NCI-H1436 treated with DMSO at 0.1 percent for 48 hours (cell line): ENCODE data around the gene SDK2.

Experiments used
- DNase-seq: peaks from one replicate; lab custom pipeline; 2025; lab: John Stamatoyannopoulos, UW

SDK2 gene

GRCh38 chr17:73452009-73452408, 192.2 kb downstream of the SDK2 start:
- DNase-seq, result no peak

GRCh38 chr17:73447319-73447718, 196.9 kb downstream of the SDK2 start:
- no peak for DNase-seq

GRCh38 chr17:73446617-73447016, 197.6 kb downstream of the SDK2 start:
- no peak for DNase-seq

- no peak for DNase-seq
Measured at GRCh38 chr17:73445466-73445865, 198.8 kb downstream of the SDK2 start.

- no peak for DNase-seq
Measured at GRCh38 chr17:73444021-73444420, 200.2 kb downstream of the SDK2 start.

GRCh38 chr17:73439597-73439996, 204.6 kb downstream of the SDK2 start:
- no peak for DNase-seq

GRCh38 chr17:73437826-73438225, 206.4 kb downstream of the SDK2 start:
- no peak for DNase-seq

GRCh38 chr17:73436954-73437353, 207.3 kb downstream of the SDK2 start:
- DNase-seq, result no peak

GRCh38 chr17:73435412-73435811, 208.8 kb downstream of the SDK2 start:
- DNase-seq, result no peak

- no peak for DNase-seq
Measured at GRCh38 chr17:73434154-73434553, 210.1 kb downstream of the SDK2 start.

- DNase-seq, result no peak
Measured at GRCh38 chr17:73433501-73433900, 210.7 kb downstream of the SDK2 start.

- DNase-seq, result no peak
Measured at GRCh38 chr17:73432624-73433190, 211.5 kb downstream of the SDK2 start.

GRCh38 chr17:73431401-73432205, 212.6 kb downstream of the SDK2 start:
- no peak for DNase-seq

GRCh38 chr17:73430848-73431247, 213.4 kb downstream of the SDK2 start:
- no peak for DNase-seq

- DNase-seq, result no peak
Measured at GRCh38 chr17:73430165-73430680, 214.0 kb downstream of the SDK2 start.

GRCh38 chr17:73429440-73430164, 214.6 kb downstream of the SDK2 start:
- DNase-seq, result peak; percentile 31

GRCh38 chr17:73427198-73427597, 217.0 kb downstream of the SDK2 start:
- no peak for DNase-seq

GRCh38 chr17:73424571-73424970, 219.7 kb downstream of the SDK2 start:
- DNase-seq, result no peak

GRCh38 chr17:73423806-73424205, 220.4 kb downstream of the SDK2 start:
- DNase-seq, result no peak

- no peak for DNase-seq
Measured at GRCh38 chr17:73423159-73423715, 221.0 kb downstream of the SDK2 start.

GRCh38 chr17:73422121-73422520, 222.1 kb downstream of the SDK2 start:
- no peak for DNase-seq

- DNase-seq, result no peak
Measured at GRCh38 chr17:73420897-73421296, 223.3 kb downstream of the SDK2 start.

GRCh38 chr17:73419881-73420280, 224.4 kb downstream of the SDK2 start:
- DNase-seq, result no peak
